ENCODE measurements around the gene SRSF5. TPM values are rescaled to one million over a fixed set of nuclear protein-coding genes. Genes with fewer than 3 reads are reported as not detected.

SRSF5 gene
- total and polyA plus RNA-seq, 12 donors = 135 to 310 (median 173) TPM

DNA sequence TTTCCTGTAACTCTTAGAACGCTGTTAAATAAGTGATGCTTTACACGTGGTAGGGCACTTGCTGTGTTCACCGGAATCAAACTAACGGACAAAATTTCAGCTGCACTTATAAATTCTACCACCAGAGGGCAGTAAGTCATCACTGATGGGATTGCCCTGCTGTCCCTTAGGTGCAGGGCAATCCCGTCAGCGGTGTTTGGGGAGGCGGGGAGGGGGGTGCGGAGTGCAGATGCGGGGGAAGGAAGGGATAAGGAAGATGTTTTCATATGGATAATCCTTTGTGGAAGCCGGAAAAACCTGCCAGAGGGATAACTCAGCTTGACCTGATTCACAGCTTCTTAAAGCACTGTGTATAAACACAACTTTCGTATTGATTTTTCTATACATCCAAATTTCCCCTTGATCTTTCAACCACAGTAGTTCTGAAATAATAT lies 51.8 kb downstream of the SRSF5 start:
- H3K36me3 ChIP-seq = no peaks in the 10 kb centered on the region
- TF ChIP-seq, protein P1, sequence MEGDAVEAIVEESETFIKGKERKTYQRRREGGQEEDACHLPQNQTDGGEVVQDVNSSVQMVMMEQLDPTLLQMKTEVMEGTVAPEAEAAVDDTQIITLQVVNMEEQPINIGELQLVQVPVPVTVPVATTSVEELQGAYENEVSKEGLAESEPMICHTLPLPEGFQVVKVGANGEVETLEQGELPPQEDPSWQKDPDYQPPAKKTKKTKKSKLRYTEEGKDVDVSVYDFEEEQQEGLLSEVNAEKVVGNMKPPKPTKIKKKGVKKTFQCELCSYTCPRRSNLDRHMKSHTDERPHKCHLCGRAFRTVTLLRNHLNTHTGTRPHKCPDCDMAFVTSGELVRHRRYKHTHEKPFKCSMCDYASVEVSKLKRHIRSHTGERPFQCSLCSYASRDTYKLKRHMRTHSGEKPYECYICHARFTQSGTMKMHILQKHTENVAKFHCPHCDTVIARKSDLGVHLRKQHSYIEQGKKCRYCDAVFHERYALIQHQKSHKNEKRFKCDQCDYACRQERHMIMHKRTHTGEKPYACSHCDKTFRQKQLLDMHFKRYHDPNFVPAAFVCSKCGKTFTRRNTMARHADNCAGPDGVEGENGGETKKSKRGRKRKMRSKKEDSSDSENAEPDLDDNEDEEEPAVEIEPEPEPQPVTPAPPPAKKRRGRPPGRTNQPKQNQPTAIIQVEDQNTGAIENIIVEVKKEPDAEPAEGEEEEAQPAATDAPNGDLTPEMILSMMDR (IDR thresholded peaks at IDR 0.05) = peak; percentile 74 to 87 (median 82)
- 7 to 10% methylated on average over 11 of the region's 11 CpGs for WGBS, 2 donors
- H3K27me3 ChIP-seq = peaks cover 0 to 51% (median 38%) of the 10 kb centered on the region in 7 donors
- peaks cover 0 to 4% (median 0%) of the 10 kb centered on the region in 9 donors for H3K4me1 ChIP-seq
- H3K27ac ChIP-seq = no peak overlapping the region
- no peaks in the 10 kb centered on the region for H3K9me3 ChIP-seq
- DNase-seq (peak in 1 of 2 donors; percentile 48), ATAC-seq (peak in 7 of 8 donors; percentile 56 to 79 (median 62))
- no peak overlapping the region for H3K4me3 ChIP-seq
- intact Hi-C loops (cut with DNase I) = loop anchor here (1.0 to 10.0 kb wide), 11 partner anchors 208 to 999 kb away; no protein-coding TSS in a partner anchor

DNA sequence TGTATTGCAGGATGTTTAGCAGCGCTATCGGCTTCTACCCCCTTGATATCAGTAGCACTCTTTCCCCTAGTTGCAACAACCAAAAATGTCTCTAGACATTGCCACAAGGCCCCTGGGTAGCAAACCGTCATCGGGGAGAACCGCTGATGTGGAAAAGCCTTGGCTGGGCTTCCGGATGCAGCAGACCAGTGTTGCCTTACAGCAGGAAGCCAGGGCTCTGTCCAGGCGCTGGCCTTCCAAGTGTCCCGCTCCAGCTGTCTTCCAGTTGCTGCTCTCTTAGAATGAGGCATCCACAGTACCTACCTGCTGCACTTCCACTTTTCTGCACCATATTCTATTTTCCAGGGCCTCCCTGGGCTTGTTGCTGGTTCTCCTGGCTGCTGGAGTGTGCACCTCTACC lies 52.7 kb downstream of the SRSF5 start:
- no peak for ATAC-seq
- WGBS, 2 donors = 63 to 69% methylated on average over 8 of the region's 8 CpGs
- intact Hi-C loops (cut with DNase I) = loop anchor here in 9 of 10 donors (2.0 to 10.0 kb wide), 9 partner anchors 207 to 998 kb away; no protein-coding TSS in a partner anchor

DNA sequence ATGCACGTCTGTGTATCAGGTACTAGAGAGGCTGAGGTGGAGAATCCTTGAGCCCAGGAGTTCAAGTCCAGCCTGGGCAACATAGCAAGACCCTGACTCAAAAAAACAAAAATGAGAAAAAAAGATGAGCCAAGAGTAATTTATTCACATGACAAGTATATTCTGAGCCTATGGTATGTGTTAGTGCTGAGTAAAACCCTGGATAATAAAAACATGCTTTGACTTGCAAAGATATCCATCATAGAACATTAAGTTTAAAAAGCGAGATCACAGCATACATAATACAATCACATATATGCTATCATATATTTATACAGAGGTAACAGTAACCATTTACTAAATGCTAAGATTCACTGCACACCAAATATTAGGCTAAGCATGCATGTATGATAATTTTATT lies 54.0 kb downstream of the SRSF5 start:
- intact Hi-C loops (cut with DNase I) = no loop called here
- H3K4me1 ChIP-seq = peaks cover 0 to 4% (median 0%) of the 10 kb centered on the region in 9 donors
- H3K9me3 ChIP-seq = peaks cover 0 to 8% (median 0%) of the 10 kb centered on the region in 11 donors
- peaks cover 0 to 37% (median 29%) of the 10 kb centered on the region in 7 donors for H3K27me3 ChIP-seq
- ATAC-seq = no peak
- 77 to 78% methylated on average over 2 of the region's 2 CpGs for WGBS, 2 donors
- TF ChIP-seq, protein P1 (IDR thresholded peaks at IDR 0.05) = no peak
- H3K27ac ChIP-seq = no peak overlapping the region
- no peak overlapping the region for H3K4me3 ChIP-seq
- no peaks in the 10 kb centered on the region for H3K36me3 ChIP-seq
- no peak for DNase-seq

More for the DNA sequence above, 52.7 kb downstream of the SRSF5 start:
- H3K27ac ChIP-seq = no peak overlapping the region
- peaks cover 0 to 4% (median 0%) of the 10 kb centered on the region in 9 donors for H3K4me1 ChIP-seq
- TF ChIP-seq, protein P1 (IDR thresholded peaks at IDR 0.05) = no peak
- H3K27me3 ChIP-seq = peaks cover 0 to 51% (median 30%) of the 10 kb centered on the region in 7 donors
- no peaks in the 10 kb centered on the region for H3K36me3 ChIP-seq
- H3K4me3 ChIP-seq = no peak overlapping the region
- no peak for DNase-seq
- no peaks in the 10 kb centered on the region for H3K9me3 ChIP-seq

Other genes with a start within 250 kb of the SRSF5 start
- gene CCDC177, start 192.3 kb upstream of the SRSF5 start, total RNA-seq = not detected
- gene CCDC177, start 192.3 kb upstream of the SRSF5 start, polyA plus RNA-seq = under 1 TPM in 1 of 2 donors, not detected in 1; 0.03 TPM
- gene SUSD6, start 155.5 kb upstream of the SRSF5 start, total RNA-seq = 10 to 100 TPM; 18.0 to 46.3 (median 25.5) TPM
- 1 to 10 TPM; 5.9 to 8.4 TPM for gene SUSD6, start 155.5 kb upstream of the SRSF5 start, polyA plus RNA-seq
- not detected for gene SLC10A1, start 30.1 kb downstream of the SRSF5 start, total RNA-seq
- gene SLC10A1, start 30.1 kb downstream of the SRSF5 start, polyA plus RNA-seq = not detected
- 1 to 10 TPM in 6 of 10 donors, under 1 TPM in 4; 0.15 to 6.8 (median 1.3) TPM for gene SMOC1, start 112.3 kb downstream of the SRSF5 start, total RNA-seq
- gene SMOC1, start 112.3 kb downstream of the SRSF5 start, polyA plus RNA-seq = 1 to 10 TPM; 1.1 to 2.9 TPM